K562 (cell line): ENCODE measurements around the gene OR10X1.

ENCODE experiments used
- HDAC6 ChIP-seq: IDR thresholded peaks from 2 replicates; pipeline ENCODE4 v1.6.1; 2012; ENCODE audit warnings: low read depth, mild to moderate bottlenecking, control low read depth, inconsistent platforms, low read length, moderate library complexity
- RFX5 ChIP-seq: IDR thresholded peaks from 2 replicates; pipeline ENCODE4 v1.6.1; 2011; ENCODE audit warnings: low read depth, mild to moderate bottlenecking, improper control_type of control experiment, low read length
- ZNF431 ChIP-seq: sonication (generic); formaldehyde crosslinking; IDR thresholded peaks from 2 replicates; pipeline ENCODE4 v1.8.0; 2022; ENCODE audit warnings: mild to moderate bottlenecking, missing genetic modification reagents

- TF ChIP-seq RFX5 (no peak), ZNF431 (CRISPR knock-in tag) (no peak), HDAC6 (no peak)
These were observed 4.3 kb upstream of the OR10X1 start for GRCh38 chr1:158583962-158584361.
